HepG2 (cell line): Measurements from ENCODE around the gene S100A13. TPM values are rescaled to one million over a fixed set of nuclear protein-coding genes. Genes with fewer than 3 reads are reported as not detected.

Source experiments
- FOXJ3 ChIP-seq: sonication (generic); formaldehyde crosslinking; IDR thresholded peaks from 2 replicates; pipeline ENCODE4 v1.4.0; 2020; ENCODE audit warnings: missing genetic modification reagents, mild to moderate bottlenecking, borderline replicate concordance
- FOXO1 ChIP-seq: sonication (generic); formaldehyde crosslinking; IDR thresholded peaks from 2 replicates; pipeline ENCODE4 v1.4.0; 2020; ENCODE audit warnings: missing genetic modification reagents
- FUBP1 ChIP-seq: sonication (generic); formaldehyde crosslinking; IDR thresholded peaks from 2 replicates; pipeline ENCODE4 v1.5.1; 2020; ENCODE audit warnings: missing genetic modification reagents, mild to moderate bottlenecking, borderline replicate concordance
- HMGA1 ChIP-seq: sonication (generic); formaldehyde crosslinking; conservative IDR thresholded peaks from 2 replicates; pipeline ENCODE4 v1.4.0; 2020; ENCODE audit warnings: missing genetic modification reagents
- MBD4 ChIP-seq: IDR thresholded peaks from 2 replicates; pipeline ENCODE4 v1.6.1; 2012; ENCODE audit warnings: low read length, inconsistent platforms, borderline replicate concordance
- MZF1 ChIP-seq: sonication (generic); formaldehyde crosslinking; IDR thresholded peaks from 2 replicates; pipeline ENCODE4 v1.8.1; 2023; ENCODE audit warnings: mild to moderate bottlenecking, missing genetic modification reagents, borderline replicate concordance
- NFATC3 ChIP-seq: sonication (generic); formaldehyde crosslinking; IDR thresholded peaks from 2 replicates; pipeline ENCODE4 v1.5.1; 2020; ENCODE audit warnings: mild to moderate bottlenecking, missing genetic modification reagents
- RBFOX2 ChIP-seq: fragments of 200-400 bp; formaldehyde crosslinking; IDR thresholded peaks from 2 replicates; pipeline ENCODE4 v1.6.1; 2017; ENCODE audit warnings: low read depth, mild to moderate bottlenecking, low read length
- RCOR2 ChIP-seq: IDR thresholded peaks from 2 replicates; pipeline ENCODE4 v1.6.1; 2016; ENCODE audit warnings: missing biosample characterization, missing genetic modification reagents
- ZBTB42 ChIP-seq: sonication (generic); formaldehyde crosslinking; IDR thresholded peaks from 2 replicates; pipeline ENCODE4 v1.5.0; 2020; ENCODE audit warnings: mild to moderate bottlenecking, missing genetic modification reagents
- ZNF280D ChIP-seq: sonication (generic); formaldehyde crosslinking; IDR thresholded peaks from 2 replicates; pipeline ENCODE4 v1.5.1; 2020; ENCODE audit warnings: mild to moderate bottlenecking, missing genetic modification reagents
- ZNF296 ChIP-seq: sonication (generic); formaldehyde crosslinking; conservative IDR thresholded peaks from 2 replicates; pipeline ENCODE4 v1.5.0; 2020; ENCODE audit warnings: mild to moderate bottlenecking, missing genetic modification reagents
- ZNF33B ChIP-seq: sonication (generic); formaldehyde crosslinking; IDR thresholded peaks from 2 replicates; pipeline ENCODE4 v1.5.1; 2020; ENCODE audit warnings: mild to moderate bottlenecking, missing genetic modification reagents
- ZNF451 ChIP-seq: sonication (generic); formaldehyde crosslinking; IDR thresholded peaks from 2 replicates; pipeline ENCODE4 v1.5.0; 2020; ENCODE audit warnings: mild to moderate bottlenecking, missing genetic modification reagents
- ZNF674 ChIP-seq: sonication (generic); formaldehyde crosslinking; IDR thresholded peaks from 2 replicates; pipeline ENCODE4 v1.5.0; 2020; ENCODE audit warnings: low read depth, mild to moderate bottlenecking, missing genetic modification reagents
- ZNF781 ChIP-seq: sonication (generic); formaldehyde crosslinking; IDR thresholded peaks from 2 replicates; pipeline ENCODE4 v1.5.1; 2020; ENCODE audit warnings: borderline replicate concordance, mild to moderate bottlenecking, missing genetic modification reagents; ENCODE audit errors: not compliant biosample characterization
- ZSCAN5A ChIP-seq: sonication (generic); formaldehyde crosslinking; IDR thresholded peaks from 2 replicates; pipeline ENCODE4 v1.8.0; 2022; ENCODE audit warnings: mild to moderate bottlenecking, missing genetic modification reagents, borderline replicate concordance
- polyA plus RNA-seq, 8 experiments: library from polyadenylated mRNA; depleted of rRNA in 3 of 8; stranded (reverse) in 7 of 8; unstranded in 1 of 8; fragments of >200 nt; fragmentation: Illumina TruSeq in 4 of 8; extraction: Trizol in 4 of 8; gene quantifications; 2 replicates each; pipeline versions ENCODE4 v1.2.1 to v1.2.3, GENCODE V29; 2011 to 2016; ENCODE audit warnings: low read depth in 4 of 8, missing spikeins in 1 of 8, mixed read lengths in 1 of 8; ENCODE audit not compliant: insufficient read depth in 1 of 8
- total RNA-seq, 5 experiments: library from RNA; depleted of rRNA; stranded (reverse); fragments of >200 nt; fragmentation: Illumina TruSeq; extraction: Trizol; gene quantifications; 2 replicates each; pipeline ENCODE4 v1.2.3, GENCODE V29; 2016; ENCODE audit warnings: low read depth in 1 of 5
- TF ChIP-seq, protein P1 (sequence below): sonication (generic); formaldehyde crosslinking; IDR thresholded peaks from 2 replicates; pipeline ENCODE4 v1.5.1; 2020; ENCODE audit warnings: mild to moderate bottlenecking, missing genetic modification reagents, borderline replicate concordance
- TF ChIP-seq, protein P2 (sequence below): sonication (generic); formaldehyde crosslinking; IDR thresholded peaks from 2 replicates; pipeline ENCODE4 v1.5.1; 2020; ENCODE audit warnings: missing genetic modification reagents, mild to moderate bottlenecking, borderline replicate concordance

S100A13 gene
- total and polyA plus RNA-seq, 2 of the 13 experiments (the other 11 are each of a cell fraction or from before 2014, with no cell fraction given) = 89.5 to 172 TPM

GRCh38 chr1:153670859-153671627 lies 43.7 kb upstream of the S100A13 start, which contains the start of gene ILF2 (continued):
- TF ChIP-seq FOXO1 (no peak), ZNF674 (CRISPR knock-in tag) (no peak), ZNF781 (CRISPR knock-in tag) (no peak), NFATC3 (CRISPR knock-in tag) (0 out of 2 replicates have a peak, but pooled peaks have one; percentile 52), ZBTB42 (CRISPR knock-in tag) (no peak), ZNF33B (CRISPR knock-in tag) (no peak; the same call in 1 of the 2 replicates), ZNF296 (CRISPR knock-in tag) (no peak), ZNF451 (no peak), ZNF280D (no peak), FOXJ3 (CRISPR knock-in tag) (0 out of 2 replicates have a peak, but pooled peaks have one; percentile 67), RBFOX2 (peak; percentile 21; the same call in 1 of the 2 replicates), ZSCAN5A (CRISPR knock-in tag) (no peak), RCOR2 (peak; percentile 16; the same call in 1 of the 2 replicates), FUBP1 (CRISPR knock-in tag) (no peak), MZF1 (CRISPR knock-in tag) (no peak), MBD4 (no peak), HMGA1 (CRISPR knock-in tag) (no peak)
- TF ChIP-seq, protein P1, sequence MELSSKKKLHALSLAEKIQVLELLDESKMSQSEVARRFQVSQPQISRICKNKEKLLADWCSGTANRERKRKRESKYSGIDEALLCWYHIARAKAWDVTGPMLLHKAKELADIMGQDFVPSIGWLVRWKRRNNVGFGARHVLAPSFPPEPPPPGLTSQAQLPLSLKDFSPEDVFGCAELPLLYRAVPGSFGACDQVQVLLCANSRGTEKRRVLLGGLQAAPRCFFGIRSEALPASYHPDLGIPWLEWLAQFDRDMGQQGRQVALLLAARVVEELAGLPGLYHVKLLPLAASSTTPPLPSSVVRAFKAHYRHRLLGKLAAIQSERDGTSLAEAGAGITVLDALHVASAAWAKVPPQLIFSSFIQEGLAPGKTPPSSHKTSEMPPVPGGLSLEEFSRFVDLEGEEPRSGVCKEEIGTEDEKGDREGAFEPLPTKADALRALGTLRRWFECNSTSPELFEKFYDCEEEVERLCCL (CRISPR knock-in tag) = no peak
- TF ChIP-seq, protein P2, sequence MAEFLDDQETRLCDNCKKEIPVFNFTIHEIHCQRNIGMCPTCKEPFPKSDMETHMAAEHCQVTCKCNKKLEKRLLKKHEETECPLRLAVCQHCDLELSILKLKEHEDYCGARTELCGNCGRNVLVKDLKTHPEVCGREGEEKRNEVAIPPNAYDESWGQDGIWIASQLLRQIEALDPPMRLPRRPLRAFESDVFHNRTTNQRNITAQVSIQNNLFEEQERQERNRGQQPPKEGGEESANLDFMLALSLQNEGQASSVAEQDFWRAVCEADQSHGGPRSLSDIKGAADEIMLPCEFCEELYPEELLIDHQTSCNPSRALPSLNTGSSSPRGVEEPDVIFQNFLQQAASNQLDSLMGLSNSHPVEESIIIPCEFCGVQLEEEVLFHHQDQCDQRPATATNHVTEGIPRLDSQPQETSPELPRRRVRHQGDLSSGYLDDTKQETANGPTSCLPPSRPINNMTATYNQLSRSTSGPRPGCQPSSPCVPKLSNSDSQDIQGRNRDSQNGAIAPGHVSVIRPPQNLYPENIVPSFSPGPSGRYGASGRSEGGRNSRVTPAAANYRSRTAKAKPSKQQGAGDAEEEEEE (CRISPR knock-in tag) = no peak
